Stimulated activated CD4-positive, alpha-beta T cell treated with anti-CD3 and anti-CD28 coated beads, Interleukin-15, amount 100 ng/mL, for 48 hours (primary cell): Measurements from ENCODE around the gene ALLC.

Experiments
- DNase-seq, 2 donors: peaks; one replicate each; pipeline ENCODE4 v3.0.0-alpha.2; 2020; ENCODE audit warnings: low read depth in 2 of 2

The ALLC gene

DNA sequence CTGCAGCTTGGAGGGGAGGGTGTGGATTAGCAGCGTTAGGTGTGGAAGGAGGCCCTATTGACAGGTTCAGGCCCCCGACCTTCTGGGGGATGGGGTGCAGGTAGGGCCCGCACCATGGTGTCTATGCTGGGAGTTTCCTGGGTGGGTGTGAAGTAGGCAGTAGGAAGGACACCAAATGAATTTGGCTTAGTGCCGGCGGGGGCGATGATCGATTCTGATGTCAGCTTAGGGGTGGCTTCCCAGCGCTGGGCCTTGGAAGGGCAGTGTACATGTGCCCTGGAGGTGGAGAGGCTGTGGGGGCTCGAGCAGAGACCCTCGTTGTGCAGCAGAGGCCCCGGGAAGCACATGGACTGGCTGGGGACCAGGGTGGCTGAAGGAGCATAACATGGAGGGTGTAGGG, 67.0 kb downstream of the ALLC start:
- DNase-seq: no peak

DNA sequence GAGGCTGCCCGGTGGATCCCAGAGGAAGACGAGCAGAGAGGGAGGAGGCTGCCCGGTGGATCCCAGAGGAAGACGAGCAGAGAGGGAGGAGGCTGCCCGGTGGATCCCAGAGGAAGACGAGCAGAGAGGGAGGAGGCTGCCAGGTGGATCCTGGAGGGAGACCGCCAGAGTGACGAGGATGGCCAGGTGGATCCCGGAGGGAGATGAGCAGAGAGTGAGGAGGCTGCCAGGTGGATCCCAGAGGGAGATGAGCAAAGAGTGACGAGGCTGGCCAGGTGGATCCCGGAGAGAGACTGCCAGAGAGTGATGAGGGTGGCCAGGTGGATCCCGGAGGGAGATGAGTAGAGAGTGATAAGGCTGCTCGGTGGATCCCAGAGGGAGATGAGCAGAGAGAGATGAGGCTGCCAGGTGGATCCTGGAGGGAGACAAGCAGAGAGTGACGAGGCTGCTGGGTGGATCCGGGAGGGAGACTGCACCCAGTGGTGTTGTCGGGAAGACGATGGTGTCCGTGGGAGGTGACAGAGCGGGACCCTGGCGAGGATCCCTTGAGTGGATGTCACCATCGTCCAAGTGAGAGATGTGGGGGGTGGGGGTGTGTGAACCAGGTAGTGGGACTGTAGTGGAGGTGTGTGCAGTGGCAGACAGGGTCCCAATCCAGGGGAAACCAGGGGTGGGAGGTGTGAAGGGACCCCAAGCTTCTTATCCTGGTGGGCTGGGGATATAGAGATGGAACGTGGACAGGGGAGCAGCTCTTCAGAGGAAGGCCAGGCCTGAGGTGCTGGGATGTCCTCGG, 67.7 kb downstream of the ALLC start:
- DNase-seq: no peak

DNA sequence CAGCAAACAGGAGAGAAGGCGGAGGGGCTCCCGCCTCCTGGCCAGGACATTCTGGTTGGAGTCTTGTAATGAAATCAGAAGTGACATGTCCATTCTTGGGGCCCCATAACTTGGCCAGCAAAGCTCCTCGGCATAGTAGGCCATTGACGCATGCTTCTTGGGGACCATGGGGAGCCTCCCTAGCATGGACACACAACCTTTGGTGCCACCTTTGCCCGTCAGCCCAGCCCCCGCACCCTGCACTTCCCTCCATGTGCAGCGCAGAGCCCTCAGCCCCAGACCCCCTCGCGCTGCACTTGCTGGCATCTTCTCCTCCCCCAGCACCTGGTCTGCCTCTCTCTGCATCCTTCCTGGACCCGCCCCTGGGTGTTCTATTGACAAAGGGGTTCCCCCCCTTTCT, 68.5 kb downstream of the ALLC start:
- DNase-seq: no peak

DNA sequence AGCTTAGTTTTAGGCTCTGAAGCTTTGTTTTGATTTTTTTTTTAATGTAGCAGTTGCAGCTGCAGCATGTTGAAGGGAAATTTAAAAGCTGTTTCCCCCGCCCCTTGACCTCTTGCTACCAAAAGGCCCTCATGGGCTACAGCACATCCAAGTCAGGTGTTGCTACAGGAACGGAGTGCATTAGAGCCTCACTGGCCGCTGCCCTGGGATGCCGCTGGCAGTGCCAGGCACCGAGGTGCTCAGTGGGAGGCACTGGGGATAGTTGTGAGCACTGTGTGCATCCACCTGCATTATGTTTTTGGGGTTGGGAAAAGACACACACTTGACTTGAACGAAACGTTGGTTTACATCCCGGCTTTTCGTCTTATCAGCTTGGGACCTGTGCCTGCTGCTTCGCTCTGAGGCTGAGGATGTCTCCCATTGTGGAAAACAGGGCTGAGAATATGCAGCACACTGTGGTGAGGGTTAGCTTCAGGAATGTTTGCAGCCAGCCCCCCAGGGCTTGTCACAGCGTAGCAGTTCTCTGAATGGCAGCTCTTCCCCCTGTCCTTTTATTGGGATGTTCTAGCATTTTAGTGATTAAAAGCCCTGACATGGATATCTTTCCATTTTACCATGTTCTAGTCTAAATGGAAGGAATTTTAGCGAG, 69.5 kb downstream of the ALLC start:
- no peak for DNase-seq

DNA sequence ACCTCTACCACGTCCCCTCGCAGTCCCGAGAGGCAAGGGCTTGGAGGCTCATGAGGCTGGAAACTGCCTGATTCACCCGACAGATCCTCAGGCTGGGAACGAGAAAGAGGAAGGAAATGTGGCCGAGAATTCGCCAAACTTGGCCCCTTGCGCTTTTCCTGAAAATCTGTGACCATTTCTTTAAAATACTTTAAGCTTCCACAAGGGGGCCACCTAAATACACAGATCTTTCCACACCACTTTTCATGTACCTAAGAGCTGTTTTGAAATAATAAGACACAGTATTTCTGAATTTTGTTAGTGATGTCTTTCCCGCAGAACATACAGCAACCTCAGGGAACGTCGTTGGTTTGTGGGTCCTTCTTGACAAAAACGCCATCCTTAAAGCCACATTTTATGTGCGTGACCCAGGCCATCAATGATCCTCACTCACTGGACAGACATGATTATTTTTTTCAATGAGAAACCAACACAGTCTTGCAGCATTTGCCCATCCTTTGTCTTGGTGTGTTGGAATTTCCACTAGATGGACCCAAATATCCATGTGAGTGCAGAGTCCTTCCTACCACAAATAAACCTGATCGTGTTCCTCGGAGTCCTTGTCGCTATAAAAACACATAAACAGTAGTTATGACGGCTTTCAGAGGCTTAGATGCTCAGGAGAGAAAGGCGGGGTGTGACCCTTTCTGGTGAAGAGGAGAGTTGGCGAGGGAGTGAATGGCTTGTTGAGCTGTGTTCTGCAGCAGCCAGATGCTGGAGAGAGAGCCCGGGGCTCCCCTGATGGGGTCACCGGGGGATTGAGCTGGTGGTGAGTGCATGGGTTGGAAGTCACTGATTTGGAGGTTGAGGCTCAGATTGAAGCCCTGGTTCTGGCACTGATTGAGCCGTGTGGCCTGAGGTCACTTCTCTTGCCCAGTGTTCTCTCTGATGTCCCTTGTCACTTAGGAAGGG, 70.4 kb downstream of the ALLC start:
- no peak for DNase-seq

DNA sequence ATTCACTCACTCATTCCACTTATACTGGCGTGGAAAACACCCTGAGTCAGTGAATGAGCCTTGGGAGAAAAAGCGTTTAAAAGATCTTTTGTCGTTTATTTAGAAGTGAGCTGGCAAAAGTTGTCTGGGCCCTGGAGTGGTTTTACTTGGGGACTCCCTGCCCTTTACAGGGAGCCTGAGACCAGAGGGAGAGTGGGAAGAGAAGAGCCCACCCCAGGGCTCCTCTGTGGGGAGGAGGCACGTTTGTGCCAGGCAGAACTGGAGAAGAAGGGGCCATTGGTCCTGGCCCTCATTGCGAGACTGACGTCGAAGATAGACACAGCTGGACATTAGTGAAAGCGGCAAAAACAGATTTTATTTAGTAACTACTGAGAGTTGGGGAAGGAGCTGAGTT, 71.1 kb downstream of the ALLC start:
- no peak for DNase-seq

DNA sequence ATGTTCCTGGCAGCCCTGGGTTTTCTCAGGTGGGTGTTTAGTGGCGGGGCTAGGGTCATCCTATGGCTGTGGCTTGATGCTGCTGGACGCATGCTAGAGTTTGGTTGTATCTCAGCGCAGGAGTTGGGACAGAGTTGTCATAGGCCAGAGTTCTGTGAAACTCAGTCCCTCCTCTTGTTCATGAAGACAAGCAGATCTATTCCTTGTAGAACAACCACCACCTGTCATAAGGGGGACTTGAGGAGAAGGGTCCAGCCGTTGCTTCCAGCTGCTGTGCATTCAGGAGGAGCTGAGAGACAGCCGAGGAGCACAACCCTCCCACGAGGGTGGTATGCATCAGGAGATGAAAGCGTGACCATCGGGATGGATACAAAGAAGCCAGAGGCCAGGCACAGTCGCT, 71.8 kb downstream of the ALLC start:
- no peak for DNase-seq

DNA sequence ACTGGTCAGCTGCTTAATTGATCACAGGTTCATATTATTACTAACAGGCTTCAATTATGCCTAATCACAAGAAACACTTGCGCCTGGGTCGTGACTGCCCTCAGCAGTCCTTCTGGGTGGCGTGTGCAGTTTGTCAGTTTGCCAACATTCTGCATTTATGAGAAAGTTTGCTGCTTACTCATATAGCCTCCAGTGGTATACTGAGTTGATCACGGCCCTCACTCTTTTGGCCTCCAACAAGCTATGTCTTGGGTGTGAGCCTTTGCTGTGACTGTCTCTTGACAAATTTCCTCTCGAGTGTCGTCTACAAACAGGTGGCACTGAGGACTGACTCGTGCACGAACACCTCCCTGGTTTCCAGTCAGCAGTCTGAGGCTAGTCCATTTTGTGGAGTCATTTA, 72.6 kb downstream of the ALLC start:
- DNase-seq: no peak

DNA sequence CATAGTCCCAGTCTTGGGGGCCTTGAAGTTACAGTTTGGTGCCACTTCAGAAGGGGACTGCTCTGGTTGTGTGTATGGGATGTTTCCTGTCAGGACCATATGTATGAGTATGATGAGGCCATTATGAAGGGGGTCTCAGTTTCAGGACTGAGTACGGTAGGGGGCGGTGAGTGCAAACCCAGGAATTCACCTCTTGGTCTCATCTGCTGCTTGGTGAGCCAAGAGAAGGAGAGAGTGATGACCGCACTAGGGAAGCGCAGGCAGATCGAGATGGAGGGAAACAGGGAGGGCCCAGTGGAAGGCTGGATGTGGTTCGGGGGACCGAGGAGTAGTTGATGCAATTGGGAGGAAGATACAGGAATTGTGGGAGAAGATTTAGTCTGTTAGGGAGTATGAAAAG, 73.8 kb downstream of the ALLC start:
- DNase-seq: no peak

DNA sequence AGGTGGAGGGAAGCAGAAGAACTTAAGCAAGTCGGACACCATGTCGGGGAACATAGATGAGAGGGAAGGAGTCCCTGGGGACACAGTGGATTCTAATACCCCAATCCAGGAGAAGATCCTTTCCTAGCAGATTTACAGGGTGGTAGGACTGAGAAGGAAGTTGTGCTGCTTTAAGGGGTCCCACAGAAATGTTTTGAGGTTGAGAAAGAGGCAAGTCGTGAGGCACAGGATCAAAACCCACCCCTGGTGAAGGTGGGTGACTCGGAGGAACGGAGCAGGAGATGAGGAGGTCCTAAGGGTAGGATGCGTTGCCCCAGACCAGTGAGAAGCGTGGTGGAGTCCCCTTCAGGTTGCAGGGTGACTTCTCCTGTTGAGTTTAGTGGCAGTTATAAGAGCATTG, 78.1 kb downstream of the ALLC start:
- no peak for DNase-seq

DNA sequence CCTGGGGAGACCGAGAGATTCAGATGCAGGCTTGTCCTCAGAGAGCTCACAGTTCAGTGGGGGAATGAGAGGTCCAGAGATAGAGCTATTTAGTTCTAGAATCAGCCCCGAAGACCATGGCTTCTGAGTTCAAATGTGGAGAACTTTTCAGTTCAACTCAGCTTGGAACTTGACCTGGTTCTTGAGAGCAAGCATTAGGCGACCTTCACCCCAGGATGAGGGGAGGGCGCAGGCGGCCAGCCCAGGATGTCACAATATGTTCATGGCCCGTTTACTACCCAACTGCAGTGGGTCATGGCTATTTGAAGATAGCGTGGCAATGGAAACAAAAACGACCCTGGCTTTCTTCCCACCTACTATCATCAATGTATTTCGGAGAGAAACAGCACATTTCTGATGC, 79.1 kb downstream of the ALLC start:
- DNase-seq: no peak

DNA sequence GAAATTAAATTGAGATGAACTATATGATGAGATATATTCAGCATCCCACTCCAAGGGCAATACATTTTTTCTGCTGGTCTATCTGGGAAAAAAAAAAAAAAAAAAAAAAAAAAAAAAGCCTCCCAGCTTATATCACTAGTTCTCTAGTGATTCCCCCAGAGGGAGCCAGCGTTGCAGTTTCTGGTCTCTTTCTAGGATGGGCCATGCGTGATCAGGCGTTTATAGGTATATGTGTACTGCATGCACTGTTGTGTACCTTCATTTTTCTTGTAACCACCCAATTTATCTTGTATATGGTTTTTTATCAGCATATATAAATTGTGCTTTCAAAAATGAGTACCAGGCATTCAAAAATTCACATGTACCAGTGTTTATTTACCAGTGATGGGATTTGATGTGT, 80.5 kb downstream of the ALLC start:
- no peak for DNase-seq

DNA sequence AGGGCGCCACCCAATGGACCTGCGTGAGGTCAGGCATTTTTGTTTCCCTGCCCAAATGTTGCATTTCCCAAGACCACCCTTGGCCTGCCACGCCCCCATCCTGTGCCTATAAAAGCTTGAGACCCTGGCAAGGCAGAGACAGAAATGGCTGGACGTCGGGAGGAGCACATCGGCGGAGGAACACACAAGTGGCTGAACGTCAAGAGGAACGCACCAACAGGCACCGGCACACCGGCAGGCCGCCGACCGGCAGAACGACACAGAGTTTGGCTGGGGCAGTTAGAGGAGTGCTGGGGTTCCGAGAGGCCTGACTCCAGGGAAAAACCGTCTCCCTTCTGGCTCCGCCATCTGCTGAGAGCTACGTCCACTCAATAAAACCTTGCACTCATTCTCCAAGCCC, 81.3 kb downstream of the ALLC start:
- DNase-seq: no peak

DNA sequence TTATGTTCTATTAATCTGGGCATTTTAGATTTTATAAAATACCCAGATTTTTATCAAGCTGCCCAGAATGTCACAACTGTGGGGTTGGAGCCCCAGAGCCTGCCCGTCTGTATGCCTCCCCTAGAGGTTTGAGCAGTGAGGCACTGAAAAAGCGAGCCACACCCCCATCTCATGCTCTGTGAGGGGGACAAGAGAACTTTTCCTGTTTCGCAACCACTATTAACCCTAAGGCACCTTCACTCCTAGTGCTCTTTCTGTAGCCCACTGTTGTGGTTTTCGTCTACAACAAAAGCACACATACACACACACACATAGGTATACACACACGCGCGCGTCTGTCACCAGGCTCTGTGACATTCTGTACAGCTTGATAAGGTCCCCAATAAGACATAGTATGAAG, 83.4 kb downstream of the ALLC start:
- no peak for DNase-seq

DNA sequence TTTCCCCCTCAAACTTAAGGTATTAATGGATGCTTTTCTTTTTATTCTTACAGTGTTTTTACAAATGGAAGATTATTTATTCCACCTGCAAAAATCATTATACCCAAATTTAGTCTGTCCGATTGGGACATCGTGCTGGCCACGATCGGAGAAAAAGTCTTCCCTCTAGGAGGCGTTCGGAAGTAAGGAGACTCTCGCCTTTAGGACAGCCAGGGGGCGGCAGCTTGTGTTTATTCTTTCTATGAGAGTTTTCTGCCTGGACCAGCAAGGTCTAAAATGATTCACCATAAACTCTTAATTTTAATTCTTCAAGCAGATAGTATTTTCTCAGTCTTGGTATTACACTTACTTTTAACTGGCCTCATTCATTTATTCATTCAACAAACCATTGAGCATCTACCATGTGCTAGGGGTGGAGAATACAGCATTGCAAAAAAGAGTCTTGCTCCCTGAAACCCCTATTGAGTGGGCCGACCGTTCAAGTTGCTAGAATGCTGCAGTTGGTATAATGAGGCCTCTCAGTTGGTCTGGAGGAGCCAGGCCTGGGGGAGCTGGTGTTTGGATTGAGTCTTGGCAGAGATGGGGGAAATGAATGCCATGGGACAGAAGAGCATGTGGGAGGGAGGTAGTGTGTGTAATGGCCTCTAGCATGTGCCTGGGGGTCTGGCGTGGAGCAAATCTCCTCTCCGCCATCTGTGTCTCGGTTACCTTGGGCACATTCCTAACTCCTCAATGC, 84.0 kb downstream of the ALLC start:
- no peak for DNase-seq

DNA sequence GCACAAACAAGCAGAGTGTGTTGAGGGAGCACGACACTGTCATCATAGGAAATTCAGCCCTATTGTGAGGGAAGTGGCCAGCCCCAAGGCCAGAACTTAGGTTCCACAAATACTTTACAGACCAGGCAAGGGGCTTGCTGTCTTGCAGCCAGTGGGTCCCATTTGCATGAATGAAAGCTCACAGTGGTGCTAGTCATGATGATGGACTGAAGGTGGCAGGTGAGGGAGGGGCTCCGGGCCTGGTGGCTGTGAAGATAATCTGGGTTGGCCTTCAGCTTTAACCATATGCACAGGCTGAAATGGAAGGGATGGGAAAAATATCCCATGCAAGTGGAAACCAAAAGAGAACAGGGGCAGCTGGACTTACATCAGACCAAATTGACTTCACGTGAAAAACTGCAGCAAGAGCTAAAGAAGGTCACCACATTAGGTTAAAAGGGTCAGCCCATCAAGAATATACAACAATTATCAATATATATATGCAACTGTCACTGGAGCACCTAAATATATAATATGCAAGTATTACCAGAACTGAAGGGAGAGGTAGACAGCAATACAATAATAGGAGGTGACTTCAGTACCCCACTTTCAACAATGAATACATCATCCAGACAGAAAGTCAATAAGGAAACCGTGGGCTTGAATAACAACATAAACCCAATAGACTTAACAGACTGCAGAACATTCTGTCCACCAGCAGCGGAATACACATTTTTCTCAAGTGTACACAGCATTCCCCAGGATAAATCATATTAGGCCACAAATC, 84.9 kb downstream of the ALLC start:
- DNase-seq: no peak

DNA sequence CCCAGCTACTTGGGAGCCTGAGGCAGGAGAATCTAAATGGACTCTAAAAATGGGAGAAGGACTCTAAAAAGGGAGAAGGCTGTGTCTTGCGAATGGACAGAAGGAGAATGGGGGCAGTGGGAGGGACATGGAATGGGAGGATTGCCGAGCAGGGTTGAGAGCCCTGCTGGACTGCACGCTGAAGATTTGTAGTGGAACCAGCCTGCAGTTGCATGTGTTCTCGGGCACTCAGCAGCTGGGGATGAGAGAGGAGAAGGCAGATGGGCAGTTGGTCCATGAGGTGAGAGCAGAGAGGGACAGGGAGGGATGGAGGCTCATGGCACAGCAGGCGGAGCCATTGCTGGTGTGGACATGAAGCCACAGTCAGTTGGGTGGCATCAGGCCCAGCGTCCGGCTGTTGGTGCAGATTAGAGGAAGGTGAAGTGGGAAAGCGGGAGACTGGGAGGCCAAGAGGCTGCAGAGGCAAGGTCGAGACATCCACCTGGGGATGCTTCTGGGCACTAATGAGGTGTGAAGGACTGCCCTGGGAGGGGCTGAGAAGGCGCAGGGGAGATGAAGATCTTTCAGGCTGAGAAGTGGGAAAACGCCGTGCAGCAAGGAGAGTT, 86.1 kb downstream of the ALLC start:
- no peak for DNase-seq

DNA sequence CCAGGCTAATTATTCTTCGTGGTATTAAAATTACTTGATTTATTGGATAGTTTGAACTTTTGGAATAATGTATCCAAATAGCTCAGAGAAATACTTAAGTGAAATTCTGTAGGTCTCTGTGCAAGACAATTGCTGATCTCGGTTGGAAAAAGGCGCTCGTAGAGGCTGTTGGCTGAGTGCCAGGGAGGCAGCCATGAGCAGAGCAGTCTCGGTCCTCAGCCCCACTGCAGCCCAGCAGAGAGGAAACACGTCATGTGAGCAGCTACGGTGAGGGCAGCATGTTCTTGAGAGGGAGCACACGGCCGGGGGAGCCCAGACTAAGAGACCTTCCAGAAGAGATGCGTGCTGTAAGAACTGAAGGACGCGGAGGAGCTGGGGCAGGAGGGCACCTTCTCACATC, 87.9 kb downstream of the ALLC start:
- DNase-seq: no peak

DNA sequence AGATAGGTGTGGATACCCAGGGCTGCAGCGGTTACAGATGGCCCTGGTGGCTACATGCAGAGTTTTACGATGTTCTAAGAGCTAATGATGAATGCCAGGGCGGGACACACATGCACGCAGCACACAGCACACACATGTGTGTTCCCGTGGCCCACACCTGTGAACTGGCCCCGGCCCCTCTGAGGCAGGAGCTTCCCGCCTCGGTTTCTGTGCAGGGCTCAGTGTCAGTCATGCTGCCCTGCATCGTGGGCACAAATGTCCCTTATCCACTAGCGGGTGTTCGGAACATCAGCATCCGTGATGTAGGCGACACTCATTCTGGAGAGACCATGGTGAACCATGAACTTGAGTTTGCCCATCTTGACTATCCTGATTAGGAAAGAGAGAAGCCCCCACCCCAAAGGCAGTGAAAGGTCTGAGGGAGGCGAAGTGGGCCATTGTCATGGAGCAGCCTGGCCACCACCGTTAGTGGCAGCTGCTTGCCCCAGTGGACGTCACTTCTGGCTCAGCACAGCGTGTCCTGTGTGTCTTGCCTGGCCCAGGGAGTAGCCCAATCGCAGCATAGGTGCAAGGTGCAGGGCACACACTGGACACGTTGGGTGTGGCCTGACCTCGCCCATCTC, 89.1 kb downstream of the ALLC start:
- no peak for DNase-seq

DNA sequence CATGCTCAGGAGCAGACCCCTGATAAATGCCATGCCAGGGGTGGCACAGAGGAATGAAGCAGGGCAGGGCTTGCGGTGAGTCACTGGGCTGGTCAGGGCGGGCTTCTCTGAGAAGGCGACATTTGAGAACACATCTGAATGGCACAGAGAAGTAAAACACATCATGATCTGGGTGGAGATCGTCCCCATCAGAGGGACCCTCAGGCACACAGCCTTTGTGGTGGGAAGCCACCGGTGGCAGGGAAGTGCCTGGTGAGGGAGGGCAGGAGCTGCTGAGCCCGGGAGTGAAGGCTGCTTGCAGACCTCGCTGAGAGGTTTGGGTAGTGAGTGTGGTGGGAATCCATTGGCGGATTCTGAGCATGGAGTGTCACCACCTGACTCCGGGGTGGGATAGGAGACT, 89.8 kb downstream of the ALLC start:
- DNase-seq: no peak
